D721Med (cell line): ENCODE data around the gene OPRD1.

Source experiments
- DNase-seq: peaks from one replicate; pipeline ENCODE4 v3.0.0; 2011; ENCODE audit warnings: low spot score; ENCODE audit not compliant: insufficient read length
- FAIRE-seq: peaks from 2 replicates; lab custom pipeline; 2011; peaks lifted over from hg19 to GRCh38; lab: Jason Lieb, UNC
- CTCF ChIP-seq: IDR thresholded peaks from 2 replicates; pipeline ENCODE4 v1.5.1; 2012; ENCODE audit warnings: mild to moderate bottlenecking, control low read depth; ENCODE audit not compliant: insufficient read depth; ENCODE audit errors: missing control alignments

The OPRD1 gene

DNA sequence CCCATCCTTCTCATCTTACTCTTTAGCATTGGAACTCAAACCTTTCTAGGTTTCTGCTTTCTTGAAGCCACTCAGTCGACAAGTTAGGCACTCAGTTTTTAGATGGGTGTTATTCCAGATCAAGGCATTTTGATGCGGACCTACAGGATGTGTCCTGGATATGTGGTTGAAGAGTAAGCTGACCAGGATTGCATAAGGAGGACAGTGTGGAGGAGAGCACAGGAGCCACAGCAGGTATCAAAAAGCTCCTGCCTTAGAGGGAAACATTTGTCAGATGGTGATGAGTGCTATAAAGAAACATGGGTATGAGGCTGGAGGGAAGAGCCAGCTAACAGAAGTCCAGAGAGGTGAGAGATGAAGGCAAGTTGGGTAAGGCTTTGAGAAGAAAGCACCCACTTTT lies 33.9 kb upstream of the OPRD1 start:
- FAIRE-seq (no peak), DNase-seq (no peak)
- TF ChIP-seq CTCF: no peak

GRCh38 chr1:28779751-28780408 lies 32.1 kb upstream of the OPRD1 start:
- DNase-seq (no peak), FAIRE-seq (no peak)
- TF ChIP-seq CTCF: no peak

- no peak for FAIRE-seq
- no peak for TF ChIP-seq CTCF
- no peak for DNase-seq
Measured at GRCh38 chr1:28781305-28781704, 30.7 kb upstream of the OPRD1 start.

GRCh38 chr1:28782011-28782410 lies 30.0 kb upstream of the OPRD1 start:
- TF ChIP-seq CTCF: no peak
- FAIRE-seq (no peak), DNase-seq (no peak)

DNA sequence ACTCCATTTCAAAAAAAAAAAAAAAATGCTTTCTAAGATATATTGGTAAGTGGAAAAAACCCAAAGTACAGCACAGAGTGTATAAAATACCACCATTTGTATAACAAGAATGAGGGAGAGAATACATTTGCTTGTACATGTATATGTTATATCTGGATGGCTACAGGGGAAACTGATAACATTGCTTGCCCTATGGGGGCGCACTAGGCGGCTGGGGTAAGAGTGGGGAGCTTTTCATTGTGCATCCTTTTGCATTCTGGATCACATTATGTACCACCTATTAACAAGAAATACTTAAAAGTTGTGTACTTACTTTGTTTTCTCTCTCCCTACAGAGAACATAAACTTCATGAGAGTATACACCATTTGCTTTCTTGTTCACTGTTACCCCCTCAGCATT lies 28.6 kb upstream of the OPRD1 start:
- FAIRE-seq (no peak), DNase-seq (no peak)
- no peak for TF ChIP-seq CTCF

- TF ChIP-seq CTCF: no peak
- no peak for FAIRE-seq
- DNase-seq: no peak
Measured at GRCh38 chr1:28789412-28789811, 22.6 kb upstream of the OPRD1 start.

DNA sequence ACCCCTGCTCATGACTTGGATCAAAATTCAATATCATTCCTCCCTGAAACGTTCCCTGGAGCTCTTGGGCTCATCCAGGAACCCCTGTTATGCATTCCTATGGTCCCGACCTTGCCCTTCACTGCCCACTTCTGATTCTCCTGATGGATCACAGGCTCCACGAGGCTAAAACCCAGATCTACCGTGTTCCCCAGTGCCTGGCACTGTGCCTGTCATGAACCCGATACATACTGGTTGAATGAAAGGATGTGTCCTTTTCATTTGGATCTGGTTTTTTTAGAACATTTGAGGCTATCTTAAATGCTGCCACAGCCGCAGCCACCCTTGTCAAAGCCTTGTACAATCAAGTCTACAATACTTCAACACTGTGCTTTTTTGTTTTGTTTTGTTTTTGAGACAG lies 22.2 kb upstream of the OPRD1 start:
- no peak for FAIRE-seq
- DNase-seq: no peak
- TF ChIP-seq CTCF: no peak
